Stimulated activated memory B cell treated with anti-CD40 and anti-IgM and Interleukin-4, amounts not matched to agents 10 μg/mL and 1 μg/mL and 100 μg/mL, for 72 hours (primary cell): Measurements from ENCODE around the gene LUC7L3.
"Not testable (repeated sequence)": the region's sequence is repeated elsewhere in the genome, so short reads cannot be mapped to it uniquely, and the experiment has no call there.

Experiments
- ATAC-seq: fragments of 150-1000 bp; cut with Tn5 transposase; 2 replicates; pipeline ENCODE4 v1.10.0; 2021
- H3K27ac Mint-ChIP-seq: one replicate; pipeline ENCODE4 v1.8.0; 2022; ENCODE audit warnings: mild to moderate bottlenecking, mixed read lengths
- H3K27me3 Mint-ChIP-seq: one replicate; pipeline ENCODE4 v1.8.0; 2022; ENCODE audit warnings: mixed read lengths
- H3K36me3 Mint-ChIP-seq: one replicate; pipeline ENCODE4 v1.8.0; 2022; ENCODE audit warnings: mixed read lengths
- H3K4me1 Mint-ChIP-seq: one replicate; pipeline ENCODE4 v1.8.0; 2022; ENCODE audit warnings: mixed read lengths
- H3K4me3 Mint-ChIP-seq: one replicate; pipeline ENCODE4 v1.8.0; 2022; ENCODE audit warnings: mild to moderate bottlenecking, moderate library complexity, mixed read lengths
- H3K9me3 Mint-ChIP-seq: one replicate; pipeline ENCODE4 v1.8.0; 2022; ENCODE audit warnings: mixed read lengths

LUC7L3 gene

DNA sequence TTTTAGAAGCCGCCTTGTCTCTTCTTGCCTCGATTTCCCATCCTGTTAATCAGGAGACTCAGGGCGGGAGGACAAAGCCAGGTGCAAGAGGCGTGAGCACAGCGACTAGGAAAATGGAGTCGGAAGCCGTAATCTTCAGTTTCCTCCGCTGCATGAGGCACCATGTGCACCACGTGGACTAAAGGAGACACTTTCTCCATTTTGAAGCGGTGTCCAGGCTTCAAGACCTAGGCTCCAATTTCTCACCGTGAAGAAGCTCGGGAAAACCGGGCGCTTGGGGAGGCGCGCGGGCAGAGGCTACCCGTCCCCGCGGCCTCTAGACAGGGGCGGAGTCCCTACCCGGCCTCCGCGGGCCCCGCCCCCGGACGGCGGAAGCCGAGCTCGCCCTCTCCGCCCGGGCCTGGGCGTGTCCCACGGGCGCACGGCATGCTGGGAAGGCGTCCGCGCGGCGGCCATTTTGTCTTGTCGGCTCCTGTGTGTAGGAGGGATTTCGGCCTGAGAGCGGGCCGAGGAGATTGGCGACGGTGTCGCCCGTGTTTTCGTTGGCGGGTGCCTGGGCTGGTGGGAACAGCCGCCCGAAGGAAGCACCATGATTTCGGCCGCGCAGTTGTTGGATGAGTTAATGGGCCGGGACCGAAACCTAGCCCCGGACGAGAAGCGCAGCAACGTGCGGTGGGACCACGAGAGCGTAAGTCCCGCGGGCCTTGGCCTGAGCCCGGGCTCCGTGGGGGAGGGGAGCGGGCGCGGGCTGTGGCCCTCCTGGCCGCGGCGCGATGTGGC is at the start of gene LUC7L3:
LUC7L3 (plus strand) TSS at position 460 of the 780 bp plus-strand sequence; CDS start at position 590, 130 bp downstream.
- Mint-ChIP-seq H3K9me3 (no peaks in the 10 kb centered on the region), H3K27ac (peak within 1 kb of the TSS; percentile 98), H3K27me3 (no peaks in the 10 kb centered on the region), H3K36me3 (no peaks in the 10 kb centered on the region), H3K4me1 (peaks cover 23% of the 10 kb centered on the region), H3K4me3 (peak within 1 kb of the TSS; percentile 91)
- peak; percentile 98 for ATAC-seq

GRCh38 chr17:50672071-50672470 is 47.3 kb upstream of the LUC7L3 start:
- Mint-ChIP-seq H3K27ac (no peak overlapping the region), H3K4me1 (no peaks in the 10 kb centered on the region), H3K9me3 (no peaks in the 10 kb centered on the region), H3K27me3 (peaks cover 12% of the 10 kb centered on the region), H3K4me3 (no peak overlapping the region), H3K36me3 (no peaks in the 10 kb centered on the region)
- ATAC-seq = no peak

GRCh38 chr17:50672831-50673551 is 46.4 kb upstream of the LUC7L3 start:
- no peaks in the 10 kb centered on the region for H3K9me3 Mint-ChIP-seq
- no peaks in the 10 kb centered on the region for H3K36me3 Mint-ChIP-seq
- no peak for ATAC-seq
- H3K4me3 Mint-ChIP-seq = no peak overlapping the region
- H3K4me1 Mint-ChIP-seq = no peaks in the 10 kb centered on the region
- H3K27ac Mint-ChIP-seq = no peak overlapping the region
- H3K27me3 Mint-ChIP-seq = peaks cover 21% of the 10 kb centered on the region

- H3K27ac Mint-ChIP-seq = no peak overlapping the region
- H3K4me3 Mint-ChIP-seq = no peak overlapping the region
- peaks cover 33% of the 10 kb centered on the region for H3K27me3 Mint-ChIP-seq
- ATAC-seq = no peak
- H3K9me3 Mint-ChIP-seq = no peaks in the 10 kb centered on the region
- H3K4me1 Mint-ChIP-seq = no peaks in the 10 kb centered on the region
- no peaks in the 10 kb centered on the region for H3K36me3 Mint-ChIP-seq
These were observed 44.2 kb upstream of the LUC7L3 start for GRCh38 chr17:50675190-50675589.

DNA sequence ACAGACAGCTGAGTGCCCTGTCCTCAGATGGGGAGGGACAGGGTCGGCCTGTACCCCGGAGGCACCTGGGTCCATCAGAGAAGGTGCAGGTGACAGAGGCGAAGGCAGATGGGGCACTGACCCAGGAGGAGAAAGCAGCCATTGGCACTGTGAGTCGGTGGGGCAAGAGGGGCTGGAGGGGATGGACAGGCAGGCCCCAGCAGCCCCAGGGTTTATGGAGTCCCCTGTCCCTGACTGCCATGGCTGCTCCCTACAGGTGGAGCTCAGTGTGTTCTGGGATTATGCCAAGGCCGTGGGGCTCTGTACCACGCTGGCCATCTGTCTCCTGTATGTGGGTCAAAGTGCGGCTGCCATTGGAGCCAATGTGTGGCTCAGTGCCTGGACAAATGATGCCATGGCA is 43.8 kb upstream of the LUC7L3 start:
- Mint-ChIP-seq H3K4me1 (no peaks in the 10 kb centered on the region), H3K27ac (no peak overlapping the region), H3K4me3 (no peak overlapping the region), H3K9me3 (no peaks in the 10 kb centered on the region), H3K36me3 (no peaks in the 10 kb centered on the region), H3K27me3 (peaks cover 37% of the 10 kb centered on the region)
- ATAC-seq = no peak

- no peak for ATAC-seq
- H3K36me3 Mint-ChIP-seq = no peaks in the 10 kb centered on the region
- no peak overlapping the region for H3K27ac Mint-ChIP-seq
- no peak overlapping the region for H3K4me3 Mint-ChIP-seq
- H3K4me1 Mint-ChIP-seq = no peaks in the 10 kb centered on the region
- peaks cover 44% of the 10 kb centered on the region for H3K27me3 Mint-ChIP-seq
- no peaks in the 10 kb centered on the region for H3K9me3 Mint-ChIP-seq
These were observed 43.1 kb upstream of the LUC7L3 start for GRCh38 chr17:50676065-50676975.

GRCh38 chr17:50677851-50678375 is 41.5 kb upstream of the LUC7L3 start:
- Mint-ChIP-seq H3K9me3 (no peaks in the 10 kb centered on the region), H3K4me1 (no peaks in the 10 kb centered on the region), H3K27ac (no peak overlapping the region), H3K36me3 (no peaks in the 10 kb centered on the region), H3K27me3 (peaks cover 60% of the 10 kb centered on the region), H3K4me3 (no peak overlapping the region)
- ATAC-seq = no peak

DNA sequence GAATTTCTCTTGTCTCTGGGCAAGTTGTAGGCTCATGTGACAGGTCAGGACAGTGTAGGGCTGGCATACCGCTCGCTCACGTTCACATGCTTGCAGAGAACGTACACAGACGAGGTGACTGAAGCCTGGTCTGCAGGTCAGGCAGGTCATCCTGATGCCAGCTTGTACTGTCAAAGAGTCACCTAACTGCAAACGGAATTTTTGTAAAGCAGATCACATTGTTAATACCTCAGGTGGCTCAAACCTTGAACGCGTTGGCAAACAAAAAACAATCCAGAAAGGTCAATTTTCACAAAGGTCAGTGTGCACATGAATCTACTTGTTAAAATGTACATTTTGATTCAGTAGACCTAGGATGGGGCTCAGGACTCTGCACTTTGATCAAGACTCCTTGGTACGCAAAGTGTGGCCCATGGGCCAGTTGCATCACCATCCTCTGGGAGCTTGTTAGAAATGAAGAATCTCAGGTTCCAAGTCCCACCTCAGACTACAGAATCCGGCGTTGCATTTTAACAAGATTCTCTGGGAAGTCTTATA is 40.3 kb upstream of the LUC7L3 start:
- Mint-ChIP-seq H3K4me1 (no peaks in the 10 kb centered on the region), H3K27me3 (peaks cover 64% of the 10 kb centered on the region), H3K27ac (no peak overlapping the region), H3K4me3 (no peak overlapping the region), H3K36me3 (no peaks in the 10 kb centered on the region), H3K9me3 (no peaks in the 10 kb centered on the region)
- ATAC-seq = no peak

DNA sequence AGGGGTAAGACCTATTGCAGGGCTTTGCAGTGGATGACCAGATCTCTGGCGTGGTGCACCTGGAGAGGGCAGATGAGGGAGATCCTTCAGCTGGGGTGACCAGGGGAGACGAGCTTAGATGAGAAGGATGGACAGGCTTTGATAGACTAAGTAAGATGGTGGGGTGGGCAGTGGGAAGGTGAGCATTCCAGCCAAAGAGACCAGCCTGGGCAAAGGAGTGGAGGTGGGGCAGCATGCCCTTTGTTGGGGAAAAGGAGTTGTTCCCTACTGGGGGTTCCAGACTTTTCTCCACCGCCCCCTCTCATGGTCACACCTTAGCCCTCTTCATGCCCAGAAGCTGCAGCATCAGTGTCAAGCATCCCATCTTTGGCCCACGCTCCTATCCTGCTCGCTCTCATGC is 39.3 kb upstream of the LUC7L3 start:
- peaks cover 64% of the 10 kb centered on the region for H3K27me3 Mint-ChIP-seq
- no peaks in the 10 kb centered on the region for H3K9me3 Mint-ChIP-seq
- H3K4me3 Mint-ChIP-seq = no peak overlapping the region
- no peak for ATAC-seq
- no peaks in the 10 kb centered on the region for H3K36me3 Mint-ChIP-seq
- H3K27ac Mint-ChIP-seq = no peak overlapping the region
- no peaks in the 10 kb centered on the region for H3K4me1 Mint-ChIP-seq

DNA sequence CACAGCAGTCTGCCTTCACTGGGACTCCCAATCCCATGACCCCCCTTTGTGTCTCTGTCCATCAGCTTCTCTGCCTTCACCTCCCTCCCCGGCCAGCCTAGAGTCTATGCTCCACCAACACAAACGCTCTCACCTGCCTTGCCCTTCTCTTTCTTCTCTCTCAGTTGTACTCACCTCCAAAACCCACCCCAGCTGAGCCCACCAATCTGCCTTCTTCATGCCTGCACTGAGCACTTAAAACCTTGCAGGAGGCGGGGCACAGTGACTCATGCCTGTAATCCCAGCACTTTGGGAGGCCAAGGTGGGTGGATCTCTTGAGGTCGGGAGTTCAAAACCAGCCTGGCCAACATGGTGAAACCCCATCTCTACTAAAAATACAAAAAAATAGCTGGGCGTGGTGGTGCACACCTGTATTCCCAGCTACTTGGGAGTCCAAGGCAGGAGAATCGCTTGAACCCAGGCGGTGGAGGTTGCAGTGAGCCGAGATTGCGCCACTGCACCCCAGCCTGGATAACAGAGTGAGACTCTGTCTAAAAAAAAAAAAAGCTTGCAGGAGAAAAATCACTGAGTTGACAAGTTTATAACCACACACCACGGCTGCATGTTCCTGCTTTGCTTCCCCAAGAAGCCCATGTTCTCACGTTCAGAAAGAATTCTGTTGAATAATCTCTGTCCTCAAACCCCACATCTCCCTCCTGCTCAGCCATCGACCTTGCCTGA is 38.7 kb upstream of the LUC7L3 start:
- H3K4me3 Mint-ChIP-seq, H3K27ac Mint-ChIP-seq: not testable (repeated sequence)

GRCh38 chr17:50681263-50682200 is 37.9 kb upstream of the LUC7L3 start:
- ATAC-seq = no peak
- no peaks in the 10 kb centered on the region for H3K4me1 Mint-ChIP-seq
- H3K9me3 Mint-ChIP-seq = no peaks in the 10 kb centered on the region
- H3K27ac Mint-ChIP-seq = no peak overlapping the region
- H3K36me3 Mint-ChIP-seq = no peaks in the 10 kb centered on the region
- H3K27me3 Mint-ChIP-seq = peaks cover 57% of the 10 kb centered on the region
- no peak overlapping the region for H3K4me3 Mint-ChIP-seq

More for the DNA sequence above, 38.7 kb upstream of the LUC7L3 start:
- not testable (repeated sequence) for H3K36me3 Mint-ChIP-seq, H3K9me3 Mint-ChIP-seq, H3K4me1 Mint-ChIP-seq, ATAC-seq
- peaks cover 64% of the 10 kb centered on the region for H3K27me3 Mint-ChIP-seq

DNA sequence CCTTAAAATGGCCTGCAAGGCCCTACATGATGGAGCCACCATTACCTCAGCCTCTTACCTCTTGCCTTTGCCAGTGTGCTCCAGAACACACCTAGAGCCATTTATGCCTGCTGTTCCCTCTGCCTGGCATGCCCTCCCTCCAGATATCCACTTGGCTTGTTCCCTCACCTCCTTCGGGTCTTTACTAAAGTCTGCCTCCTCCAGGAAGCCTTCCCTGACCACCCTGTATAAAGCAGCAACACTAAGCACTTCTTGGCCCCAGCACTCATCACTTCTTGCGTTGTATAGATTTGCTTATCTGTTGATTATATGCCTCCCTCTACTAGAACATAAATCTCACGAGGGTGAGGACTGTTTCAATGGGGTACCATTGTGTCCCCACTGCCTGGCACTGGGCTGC is 37.0 kb upstream of the LUC7L3 start:
- Mint-ChIP-seq H3K9me3 (no peaks in the 10 kb centered on the region), H3K4me1 (no peaks in the 10 kb centered on the region), H3K36me3 (no peaks in the 10 kb centered on the region), H3K27ac (no peak overlapping the region), H3K27me3 (peaks cover 48% of the 10 kb centered on the region), H3K4me3 (no peak overlapping the region)
- ATAC-seq = no peak

- no peak overlapping the region for H3K27ac Mint-ChIP-seq
- H3K4me1 Mint-ChIP-seq = no peaks in the 10 kb centered on the region
- H3K4me3 Mint-ChIP-seq = no peak overlapping the region
These were observed 36.5 kb upstream of the LUC7L3 start for GRCh38 chr17:50682938-50683337.

More at GRCh38 chr17:50682938-50683337, 36.5 kb upstream of the LUC7L3 start:
- H3K36me3 Mint-ChIP-seq = no peaks in the 10 kb centered on the region
- H3K9me3 Mint-ChIP-seq = no peaks in the 10 kb centered on the region
- H3K27me3 Mint-ChIP-seq = peaks cover 43% of the 10 kb centered on the region
- no peak for ATAC-seq
